Measurements from ENCODE around the gene TMEM198.

- TF ChIP-seq CTCF (IDR thresholded peaks at IDR 0.05) (no peak), POLR2A (IDR thresholded peaks at IDR 0.05) (no peak)
Observed at GRCh38 chr2:219523031-219523671, 20.7 kb upstream of the TMEM198 start.

All from right lobe of liver (tissue), 4 donors.